Caco-2 (cell line): Measurements from ENCODE around the gene PSEN1. TPM values are rescaled to one million over a fixed set of nuclear protein-coding genes. Genes with fewer than 3 reads are reported as not detected.

Experiments
- BruUV-seq: library from RNA; stranded (reverse); fragments of 400-500 nt; replicated peaks from 2 replicates; lab custom pipeline; 2021; lab: Mats Ljungman, UMichigan
- CTCF ChIA-PET: fragments of 300-600 bp; sonication (Branson Sonifier 250); formaldehyde crosslinking; loops from one replicate; lab custom pipeline; 2022; ENCODE audit warnings: antibody characterized with exemption; lab: Charles Lee
- POLR2A ChIA-PET: fragments of 300-600 bp; sonication (Branson Sonifier 250); formaldehyde crosslinking; loops from one replicate; lab custom pipeline; 2022; ENCODE audit warnings: antibody characterized with exemption; lab: Charles Lee
- DNase-seq, 2 experiments: peaks; one replicate each; pipeline versions ENCODE4 v3.0.0 to v3.0.0-alpha.2; 2020 to 2022
- H3K27me3 ChIP-seq: replicated peaks from 2 replicates; pipeline ENCODE4 v1.6.0; 2011; ENCODE audit warnings: low read length; ENCODE audit not compliant: control insufficient read depth, insufficient read depth
- H3K36me3 ChIP-seq: 2 replicates; pipeline ENCODE4 v1.5.1; 2011; ENCODE audit warnings: low read length; ENCODE audit not compliant: control insufficient read depth, insufficient read depth
- H3K4me1 ChIP-seq: fragments of 250-450 bp; sonication (Bioruptor Pico); 2 replicates; pipeline ENCODE4 v1.5.1; 2020; ENCODE audit warnings: mild to moderate bottlenecking
- H3K4me3 ChIP-seq: 2 replicates; pipeline ENCODE4 v1.5.1; 2011; ENCODE audit warnings: low read depth, mild to moderate bottlenecking, control low read depth, low read length
- H3K9me3 ChIP-seq: fragments of 250-450 bp; sonication (Bioruptor Pico); 2 replicates; pipeline ENCODE4 v1.5.1; 2020; ENCODE audit warnings: mild to moderate bottlenecking, moderate library complexity
- H3K27ac Mint-ChIP-seq: one replicate; pipeline ENCODE4 v1.8.0; 2022; ENCODE audit warnings: mixed read lengths; ENCODE audit not compliant: unreplicated experiment
- H3K27me3 Mint-ChIP-seq: one replicate; pipeline ENCODE4 v1.8.0; 2022; ENCODE audit warnings: mixed read lengths; ENCODE audit not compliant: insufficient read depth, unreplicated experiment
- H3K36me3 Mint-ChIP-seq: one replicate; pipeline ENCODE4 v1.8.0; 2022; ENCODE audit warnings: mild to moderate bottlenecking, mixed read lengths; ENCODE audit not compliant: insufficient read depth, unreplicated experiment
- H3K4me1 Mint-ChIP-seq: one replicate; pipeline ENCODE4 v1.8.0; 2022; ENCODE audit warnings: low read depth, mixed read lengths; ENCODE audit not compliant: unreplicated experiment
- H3K4me3 Mint-ChIP-seq: one replicate; pipeline ENCODE4 v1.8.0; 2022; ENCODE audit warnings: mild to moderate bottlenecking, moderate library complexity, mixed read lengths; ENCODE audit not compliant: unreplicated experiment
- H3K9me3 Mint-ChIP-seq: one replicate; pipeline ENCODE4 v1.8.0; 2022; ENCODE audit warnings: mixed read lengths; ENCODE audit not compliant: unreplicated experiment
- CTCF ChIP-seq, 2 experiments: fragments of 200-600 bp in 1 of 2; IDR thresholded peaks; 1 replicate in 1 of 2; 2 replicates in 1 of 2; pipeline versions ENCODE4 v1.5.1 to v1.8.0; 2011 to 2022; ENCODE audit warnings: antibody characterized with exemption in 1 of 2, control low read depth in 1 of 2, inconsistent platforms in 1 of 2, low read depth in 1 of 2, low read length in 1 of 2, mild to moderate bottlenecking in 1 of 2, moderate library complexity in 1 of 2; ENCODE audit not compliant: insufficient read depth in 1 of 2, severe bottlenecking in 1 of 2, unreplicated experiment in 1 of 2
- intact Hi-C: fragments of 100-400 bp; cut with micrococcal nuclease; formaldehyde crosslinking; loops from one replicate; pipeline ENCODE4 v1.10.0; 2022; ENCODE audit not compliant: unreplicated experiment
- total RNA-seq: library from RNA; stranded (reverse); gene quantifications from 2 replicates; pipeline ENCODE4 v1.2.3, GENCODE V29; 2022

PSEN1 gene
- total RNA-seq, 1 experiment from 2014 or later = 74.8 TPM

GRCh38 chr14:73239393-73240241 is 103.3 kb downstream of the PSEN1 start:
- no TSS peak for BruUV-seq

GRCh38 chr14:73240816-73241480 is 104.6 kb downstream of the PSEN1 start:
- no peak for DNase-seq
- Mint-ChIP-seq H3K9me3 (no peaks in the 10 kb centered on the region), H3K36me3 (no peaks in the 10 kb centered on the region), H3K4me1 (peaks cover 5% of the 10 kb centered on the region), H3K4me3 (no peak overlapping the region), H3K27ac (no peak overlapping the region), H3K27me3 (no peaks in the 10 kb centered on the region)
- H3K9me3 ChIP-seq = no peaks in the 10 kb centered on the region
- intact Hi-C loops = no loop called here
- TF ChIP-seq CTCF (IDR thresholded peaks at IDR 0.05; ENCODE audit: insufficient read depth in 1 of 2, low read depth in 1 of 2, low read length in 1 of 2, severe bottlenecking in 1 of 2, unreplicated experiment in 1 of 2) = no peak
- no TSS peak for BruUV-seq
- no peaks in the 10 kb centered on the region for H3K27me3 ChIP-seq
- CTCF ChIA-PET = interaction anchor here (0.6 kb wide), 1 partner anchor 20 kb away, joined by 4 read pairs; no protein-coding TSS in a partner anchor
- H3K4me3 ChIP-seq = no peak overlapping the region
- H3K4me1 ChIP-seq = peaks cover 17% of the 10 kb centered on the region
- POLR2A ChIA-PET = no interaction called here
- H3K36me3 ChIP-seq = no peaks in the 10 kb centered on the region

More at GRCh38 chr14:73239393-73240241, 103.3 kb downstream of the PSEN1 start:
- H3K4me3 Mint-ChIP-seq = no peak overlapping the region
- peaks cover 15% of the 10 kb centered on the region for H3K4me1 Mint-ChIP-seq
- no peaks in the 10 kb centered on the region for H3K36me3 ChIP-seq
- no peaks in the 10 kb centered on the region for H3K27me3 Mint-ChIP-seq
- no peak overlapping the region for H3K4me3 ChIP-seq
- H3K9me3 ChIP-seq = no peaks in the 10 kb centered on the region
- H3K4me1 ChIP-seq = peaks cover 30% of the 10 kb centered on the region
- intact Hi-C loops = loop anchor here (5.0 kb wide), 1 partner anchor 43 kb away; no protein-coding TSS in a partner anchor
- ChIA-PET POLR2A (no interaction called here), CTCF (no interaction called here)
- H3K36me3 Mint-ChIP-seq = no peaks in the 10 kb centered on the region
- no peak for DNase-seq
- no peaks in the 10 kb centered on the region for H3K27me3 ChIP-seq
- no peak overlapping the region for H3K27ac Mint-ChIP-seq
- H3K9me3 Mint-ChIP-seq = no peaks in the 10 kb centered on the region
- no peak for TF ChIP-seq CTCF (IDR thresholded peaks at IDR 0.05; ENCODE audit: insufficient read depth in 1 of 2, low read depth in 1 of 2, low read length in 1 of 2, severe bottlenecking in 1 of 2, unreplicated experiment in 1 of 2)

- H3K4me1 ChIP-seq = peaks cover 11% of the 10 kb centered on the region; the same call in 1 of the 2 replicates
- Mint-ChIP-seq H3K4me3 (no peak overlapping the region), H3K36me3 (no peaks in the 10 kb centered on the region), H3K4me1 (no peaks in the 10 kb centered on the region), H3K27me3 (no peaks in the 10 kb centered on the region), H3K9me3 (no peaks in the 10 kb centered on the region), H3K27ac (no peak overlapping the region)
- ChIA-PET CTCF (interaction anchor here (0.6 kb wide), 2 partner anchors 19 to 471 kb away, joined by 3 to 4 read pairs; no protein-coding TSS in a partner anchor), POLR2A (no interaction called here)
- no peak for DNase-seq
- no peaks in the 10 kb centered on the region for H3K27me3 ChIP-seq
- no peaks in the 10 kb centered on the region for H3K36me3 ChIP-seq
- BruUV-seq = no TSS peak
- intact Hi-C loops = no loop called here
- no peaks in the 10 kb centered on the region for H3K9me3 ChIP-seq
- H3K4me3 ChIP-seq = no peak overlapping the region
- TF ChIP-seq CTCF (IDR thresholded peaks at IDR 0.05; ENCODE audit: insufficient read depth in 1 of 2, low read depth in 1 of 2, low read length in 1 of 2, severe bottlenecking in 1 of 2, unreplicated experiment in 1 of 2) = no peak
Measured at GRCh38 chr14:73241481-73242165, 105.3 kb downstream of the PSEN1 start.
